GM18505 (cell line): Measurements from ENCODE around the gene ZNF18.

Experiments
- ATAC-seq: cut with Tn5 transposase; IDR thresholded peaks from one replicate; pipeline ENCODE4 v1.9.1; 2021; ENCODE audit not compliant: unreplicated experiment
- POLR2A ChIP-seq: IDR thresholded peaks from 4 replicates; pipeline ENCODE4 v1.6.1; 2011; ENCODE audit warnings: borderline replicate concordance; ENCODE audit not compliant: insufficient read depth, insufficient read length; ENCODE audit errors: extremely low read depth

The ZNF18 gene, protein sequence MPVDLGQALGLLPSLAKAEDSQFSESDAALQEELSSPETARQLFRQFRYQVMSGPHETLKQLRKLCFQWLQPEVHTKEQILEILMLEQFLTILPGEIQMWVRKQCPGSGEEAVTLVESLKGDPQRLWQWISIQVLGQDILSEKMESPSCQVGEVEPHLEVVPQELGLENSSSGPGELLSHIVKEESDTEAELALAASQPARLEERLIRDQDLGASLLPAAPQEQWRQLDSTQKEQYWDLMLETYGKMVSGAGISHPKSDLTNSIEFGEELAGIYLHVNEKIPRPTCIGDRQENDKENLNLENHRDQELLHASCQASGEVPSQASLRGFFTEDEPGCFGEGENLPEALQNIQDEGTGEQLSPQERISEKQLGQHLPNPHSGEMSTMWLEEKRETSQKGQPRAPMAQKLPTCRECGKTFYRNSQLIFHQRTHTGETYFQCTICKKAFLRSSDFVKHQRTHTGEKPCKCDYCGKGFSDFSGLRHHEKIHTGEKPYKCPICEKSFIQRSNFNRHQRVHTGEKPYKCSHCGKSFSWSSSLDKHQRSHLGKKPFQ

DNA sequence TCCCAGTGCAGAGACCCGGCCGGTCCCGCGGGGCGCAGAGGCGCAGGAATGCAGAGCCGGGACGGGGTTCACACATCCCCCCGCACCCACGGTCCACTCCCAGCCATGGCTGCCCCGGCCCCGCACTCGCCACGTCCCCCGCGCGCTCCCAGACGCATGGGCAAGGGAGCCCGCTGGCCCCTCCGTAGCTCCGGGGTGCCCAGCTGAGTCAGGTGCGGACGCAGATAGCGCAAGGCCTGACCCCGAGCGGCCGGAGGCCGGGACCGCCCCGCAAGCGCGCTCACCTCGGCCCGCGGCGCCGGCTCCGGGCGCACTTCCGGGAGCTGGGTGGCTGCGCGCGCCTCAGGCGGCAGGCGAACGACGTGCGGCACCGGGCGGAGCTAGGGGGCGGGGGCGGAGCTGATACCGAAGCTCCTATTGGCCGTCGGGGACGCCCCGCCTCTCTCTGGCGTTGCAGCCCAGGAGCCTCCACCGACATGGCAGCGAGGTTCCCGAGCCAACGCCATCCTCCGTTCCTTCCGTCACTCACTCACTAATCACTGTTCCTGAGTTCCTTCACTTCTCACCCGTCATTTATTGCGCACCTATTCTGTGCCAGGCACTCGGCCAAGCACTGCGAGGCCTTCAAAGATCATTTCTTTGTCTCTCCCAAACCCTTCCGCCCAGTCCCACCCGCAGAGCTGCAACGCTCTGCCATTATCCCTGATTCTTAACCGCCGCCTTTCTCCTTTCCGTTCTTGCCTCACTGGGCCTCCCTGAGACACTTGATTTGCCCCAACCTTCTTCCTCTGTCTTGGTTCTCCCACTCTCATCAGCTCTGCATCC, at the start of gene ZNF18:
TSS of gene ZNF18 (minus strand) at position 329 of the 825 bp plus-strand sequence. CDS start 4,646 bp downstream, outside the sequence.
- peak; percentile 95 for ATAC-seq
- TF ChIP-seq POLR2A: peak; percentile 99

DNA sequence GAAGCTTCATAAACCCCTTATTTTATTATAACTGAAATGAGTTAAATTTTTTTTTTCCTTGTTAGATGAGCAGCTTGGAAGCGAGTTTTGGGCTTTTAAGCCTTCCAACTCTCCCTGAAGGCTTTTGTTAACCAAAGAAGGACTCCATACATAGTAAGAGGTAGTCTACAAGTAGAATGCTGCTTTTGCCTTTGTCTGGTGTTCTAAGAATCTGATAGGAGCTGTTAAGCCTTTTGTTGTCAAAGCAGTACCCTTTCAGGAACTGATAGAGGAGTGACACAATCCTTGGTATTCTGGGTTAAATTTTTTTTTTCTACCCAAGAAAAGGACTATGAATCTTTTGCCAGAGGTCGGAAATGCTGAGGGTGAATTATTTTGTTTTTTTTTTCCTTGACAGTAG, 49.5 kb upstream of the ZNF18 start:
- no peak for TF ChIP-seq POLR2A
- ATAC-seq: no peak

DNA sequence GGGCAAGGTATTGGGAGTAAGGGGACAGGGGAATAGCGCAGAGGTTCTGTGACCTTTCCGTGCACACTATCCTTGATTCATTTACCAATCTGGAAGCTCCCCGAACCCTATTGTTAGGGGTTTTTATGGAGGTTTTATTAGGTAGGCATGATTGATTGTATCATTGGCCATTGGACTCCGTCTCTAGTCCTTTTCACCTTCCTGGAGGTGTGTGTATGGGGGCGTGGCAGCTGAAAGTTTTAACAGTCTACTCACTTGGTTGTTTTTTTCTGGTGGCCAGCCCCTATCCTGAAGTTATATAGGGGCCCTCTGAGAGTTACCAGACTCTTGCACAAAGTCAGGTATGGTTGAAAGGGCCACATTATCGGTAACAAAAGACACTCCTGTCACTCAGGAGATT, 46.4 kb upstream of the ZNF18 start:
- no peak for ATAC-seq
- TF ChIP-seq POLR2A: no peak

DNA sequence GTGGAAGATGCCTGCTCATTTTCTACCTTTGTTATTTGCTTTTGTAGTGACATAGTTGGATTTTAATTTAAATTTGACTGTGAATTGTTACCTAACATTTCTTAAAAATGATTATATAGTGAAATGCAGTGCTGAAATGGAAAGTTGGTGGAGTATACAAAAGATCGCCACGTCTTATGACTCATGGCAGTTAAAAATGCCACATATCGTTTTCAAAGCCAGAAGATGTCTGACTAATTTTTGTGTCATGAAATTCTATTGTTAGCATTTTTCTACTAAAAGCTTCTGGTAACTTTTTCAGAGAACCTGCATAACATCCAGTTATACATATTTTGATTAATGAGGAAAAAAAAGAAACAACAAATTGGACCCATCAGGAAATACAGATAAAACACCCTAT, 44.0 kb upstream of the ZNF18 start:
- ATAC-seq: no peak
- no peak for TF ChIP-seq POLR2A

DNA sequence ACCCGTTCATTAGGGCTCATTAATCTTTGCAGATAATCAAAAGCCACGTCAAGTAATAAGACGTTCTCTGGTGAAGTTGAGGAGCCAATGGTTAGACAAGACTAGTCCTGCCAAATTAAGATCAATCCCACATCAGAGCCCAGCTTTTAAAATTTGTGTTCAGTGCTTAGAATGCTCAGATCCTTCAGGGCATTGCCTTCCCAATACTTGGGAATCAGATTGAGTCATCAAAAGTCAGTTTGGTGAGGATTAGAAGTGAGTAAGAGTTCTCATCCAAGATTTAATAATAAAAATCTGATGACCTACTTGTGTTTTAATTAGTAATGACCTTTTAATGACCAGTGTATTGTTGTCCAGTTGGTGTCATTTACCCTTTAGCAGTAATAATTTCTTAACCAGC, 43.2 kb upstream of the ZNF18 start:
- no peak for ATAC-seq
- no peak for TF ChIP-seq POLR2A

DNA sequence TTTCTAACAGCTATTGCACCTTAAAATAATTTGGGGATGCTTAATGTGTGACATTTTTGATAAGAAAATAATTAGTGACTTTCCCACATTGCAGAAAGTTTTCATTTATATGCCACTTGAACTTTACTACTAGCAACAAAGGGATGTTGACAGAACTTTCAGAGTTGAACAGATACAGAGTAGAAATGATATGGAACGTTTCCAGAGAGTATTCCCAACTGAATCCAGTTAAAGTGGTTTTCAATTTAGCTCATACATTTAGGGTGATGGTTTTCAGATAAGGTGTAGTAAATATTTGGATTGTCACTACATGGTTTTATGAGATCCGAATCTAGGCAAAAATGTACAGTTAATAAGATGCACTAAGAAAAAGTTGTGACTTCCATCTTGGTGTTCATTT, 40.7 kb upstream of the ZNF18 start:
- TF ChIP-seq POLR2A: no peak
- ATAC-seq: no peak

DNA sequence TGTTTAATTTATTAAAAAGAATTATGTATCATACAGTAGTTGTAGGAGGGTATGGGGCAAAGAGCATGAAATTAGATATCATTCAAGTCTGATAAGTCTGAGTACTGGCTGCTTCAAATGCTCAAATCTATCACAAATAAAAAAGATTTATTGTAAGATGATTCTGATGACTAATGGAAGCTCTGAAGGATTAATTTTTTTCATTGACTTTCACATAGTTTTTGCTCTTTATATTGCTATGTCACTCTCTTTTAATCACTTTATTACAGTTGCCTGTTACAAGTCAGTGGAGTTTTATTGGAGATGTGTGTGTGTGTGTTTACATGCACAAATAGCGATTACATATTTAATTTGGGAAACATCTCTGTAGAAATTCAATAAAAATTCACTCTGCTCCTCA, 38.4 kb upstream of the ZNF18 start:
- ATAC-seq: no peak

DNA sequence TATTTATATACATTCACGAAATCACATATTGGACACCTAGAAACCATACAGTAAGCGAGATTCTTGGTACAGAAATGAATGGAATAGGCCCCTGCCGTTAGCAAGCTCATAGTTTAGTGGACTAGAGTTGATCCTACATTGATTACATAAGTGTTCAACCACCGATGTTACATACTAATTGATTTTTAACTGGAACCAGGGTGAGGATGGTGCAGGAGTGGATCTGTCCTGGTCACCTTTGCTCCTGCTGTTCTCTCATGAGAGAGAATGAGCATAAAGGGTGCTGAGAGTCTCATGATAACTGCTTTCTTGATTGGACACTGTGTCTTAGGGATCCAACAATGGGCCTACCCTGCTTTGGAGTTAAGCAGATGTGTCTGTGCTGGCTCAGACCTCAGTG, 37.3 kb upstream of the ZNF18 start:
- ATAC-seq: no peak
- TF ChIP-seq POLR2A: no peak

More for the DNA sequence above, 38.4 kb upstream of the ZNF18 start:
- TF ChIP-seq POLR2A: no peak

DNA sequence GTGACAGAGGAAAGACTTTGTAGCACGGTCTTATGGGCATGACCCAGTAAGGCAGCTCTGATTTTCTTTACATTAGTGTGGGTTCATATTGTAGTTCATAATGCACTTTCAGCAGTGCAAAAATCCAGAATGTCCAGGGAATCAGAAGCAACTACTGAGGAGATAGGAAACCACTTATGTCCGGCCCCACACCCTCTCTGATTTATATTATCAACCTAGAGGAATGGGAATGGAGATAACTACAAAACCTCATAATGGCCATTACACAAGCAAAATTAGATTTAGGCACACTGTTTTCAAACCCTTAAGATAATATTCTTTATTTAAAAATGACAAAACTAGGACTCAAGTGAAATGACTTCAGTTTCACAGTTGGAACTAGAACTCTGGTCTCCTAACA, 31.3 kb upstream of the ZNF18 start:
- no peak for ATAC-seq
- TF ChIP-seq POLR2A: no peak

DNA sequence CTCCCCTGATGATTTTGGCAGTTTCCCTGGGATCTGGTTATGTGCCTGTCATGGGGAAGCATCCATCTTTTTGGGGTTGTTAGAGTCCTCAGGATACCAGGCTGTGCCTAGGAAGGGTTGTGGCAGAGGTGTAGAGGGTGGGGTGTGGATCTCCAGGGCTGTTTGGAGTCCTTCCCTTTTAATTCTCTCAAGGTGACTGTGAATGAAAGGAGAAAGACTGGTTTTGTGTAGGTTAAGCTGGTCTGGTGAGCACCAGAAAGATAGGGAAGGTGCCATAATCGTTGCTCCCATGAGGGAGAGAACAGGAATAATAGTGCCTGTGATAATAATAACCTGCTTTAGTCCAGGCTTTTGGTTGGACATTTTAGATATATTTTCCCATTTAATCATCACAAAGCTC, 30.4 kb upstream of the ZNF18 start:
- ATAC-seq: no peak

DNA sequence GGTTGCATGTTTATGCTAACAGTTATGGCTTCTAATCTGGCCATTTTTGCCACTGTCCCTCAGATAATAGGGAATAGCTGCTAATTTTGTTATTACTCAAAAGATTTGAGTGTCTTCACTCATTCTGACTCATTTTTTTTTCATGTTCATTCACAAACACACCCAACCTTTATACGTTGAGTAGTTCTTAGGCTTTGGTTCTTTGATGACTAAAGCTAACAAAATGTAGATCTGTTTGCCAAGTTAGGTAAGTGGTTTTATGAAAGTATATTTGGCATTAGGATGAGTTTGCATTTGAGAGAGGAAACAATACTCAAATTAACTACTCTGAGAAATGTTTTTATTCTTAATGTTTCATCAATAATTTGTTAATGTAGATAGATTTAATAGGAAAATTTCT, 27.1 kb upstream of the ZNF18 start:
- ATAC-seq: no peak
- TF ChIP-seq POLR2A: no peak

More for the DNA sequence above, 30.4 kb upstream of the ZNF18 start:
- TF ChIP-seq POLR2A: no peak

DNA sequence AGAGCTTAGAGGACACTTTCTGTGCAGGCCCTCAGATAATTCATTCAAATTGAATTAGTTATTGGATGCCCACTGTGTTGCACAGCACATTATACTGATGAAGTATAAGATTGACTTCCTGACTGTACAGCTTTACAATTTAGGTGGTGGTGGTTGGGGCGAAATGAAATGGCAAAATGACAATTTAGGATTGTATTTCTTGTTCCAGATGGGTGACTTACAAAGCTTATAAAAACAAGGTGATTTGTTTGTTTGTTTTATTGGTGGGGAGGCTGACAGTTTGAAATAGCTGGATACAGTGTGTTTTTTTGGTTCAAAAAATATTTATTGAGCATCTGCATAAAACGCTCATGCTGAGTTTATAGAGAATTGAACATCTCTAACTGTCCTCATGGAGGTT, 25.0 kb upstream of the ZNF18 start:
- TF ChIP-seq POLR2A: no peak
- ATAC-seq: no peak

DNA sequence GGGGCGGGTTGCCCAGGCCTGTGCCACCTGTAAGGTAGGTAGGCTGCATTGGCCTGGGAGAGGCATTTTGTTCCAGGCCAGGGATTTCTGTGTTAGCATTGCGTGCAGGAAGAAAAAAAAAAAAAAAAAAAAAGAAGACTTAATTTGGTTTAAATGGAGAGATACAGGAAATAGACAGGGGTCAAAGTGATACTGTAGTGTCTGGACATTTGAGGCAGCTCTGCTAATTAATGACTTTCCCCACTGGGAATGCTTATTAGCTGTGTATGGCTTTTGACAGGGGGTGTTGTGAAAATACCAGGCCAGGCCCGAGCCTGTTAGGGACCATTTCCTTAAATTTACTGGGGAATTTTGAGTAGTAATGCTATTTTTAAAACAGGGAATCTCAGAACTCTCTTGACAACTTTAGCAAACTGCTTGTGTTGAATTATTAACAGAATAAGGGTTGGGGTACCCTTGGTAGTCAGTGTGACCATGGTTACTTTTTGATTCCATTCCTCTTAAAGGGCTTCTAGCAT, 24.4 kb upstream of the ZNF18 start:
- no peak for TF ChIP-seq POLR2A
- ATAC-seq: no peak
